ENCODE results near the gene RPS19BP1.

DNA sequence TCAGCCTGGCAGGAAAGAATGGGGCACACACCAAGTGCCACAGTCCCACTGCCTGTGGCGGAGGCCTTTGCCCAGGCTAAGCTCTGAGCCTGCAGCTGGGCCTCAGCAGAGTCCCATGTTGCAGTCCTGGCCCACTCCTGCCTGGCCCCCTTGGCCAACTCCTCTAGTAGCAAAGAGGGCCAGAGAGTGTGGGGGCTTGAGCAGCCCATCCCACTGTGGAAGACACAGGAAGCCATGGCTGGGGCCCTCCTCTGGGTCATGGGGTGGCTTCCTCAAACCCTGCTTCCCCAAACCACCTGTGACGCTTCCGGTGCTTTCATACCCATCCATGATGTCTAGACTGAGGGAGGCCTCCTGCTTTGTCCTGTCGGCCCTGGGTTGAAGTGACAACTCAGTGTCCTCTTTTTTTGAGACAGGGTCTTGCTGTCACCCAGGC, 5.8 kb downstream of the RPS19BP1 start:
- TF ChIP-seq, protein P1, sequence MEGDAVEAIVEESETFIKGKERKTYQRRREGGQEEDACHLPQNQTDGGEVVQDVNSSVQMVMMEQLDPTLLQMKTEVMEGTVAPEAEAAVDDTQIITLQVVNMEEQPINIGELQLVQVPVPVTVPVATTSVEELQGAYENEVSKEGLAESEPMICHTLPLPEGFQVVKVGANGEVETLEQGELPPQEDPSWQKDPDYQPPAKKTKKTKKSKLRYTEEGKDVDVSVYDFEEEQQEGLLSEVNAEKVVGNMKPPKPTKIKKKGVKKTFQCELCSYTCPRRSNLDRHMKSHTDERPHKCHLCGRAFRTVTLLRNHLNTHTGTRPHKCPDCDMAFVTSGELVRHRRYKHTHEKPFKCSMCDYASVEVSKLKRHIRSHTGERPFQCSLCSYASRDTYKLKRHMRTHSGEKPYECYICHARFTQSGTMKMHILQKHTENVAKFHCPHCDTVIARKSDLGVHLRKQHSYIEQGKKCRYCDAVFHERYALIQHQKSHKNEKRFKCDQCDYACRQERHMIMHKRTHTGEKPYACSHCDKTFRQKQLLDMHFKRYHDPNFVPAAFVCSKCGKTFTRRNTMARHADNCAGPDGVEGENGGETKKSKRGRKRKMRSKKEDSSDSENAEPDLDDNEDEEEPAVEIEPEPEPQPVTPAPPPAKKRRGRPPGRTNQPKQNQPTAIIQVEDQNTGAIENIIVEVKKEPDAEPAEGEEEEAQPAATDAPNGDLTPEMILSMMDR (IDR thresholded peaks at IDR 0.05), result no peak
- no peak for TF ChIP-seq POLR2AphosphoS5 (IDR thresholded peaks at IDR 0.05)

Data from gastroesophageal sphincter (tissue), 3 donors.